HG03521 (cell line): ENCODE measurements around the gene OLR1.

Source experiments
- ATAC-seq: cut with Tn5 transposase; IDR thresholded peaks from one replicate; pipeline ENCODE4 v1.9.1; 2021; ENCODE audit warnings: mild to moderate bottlenecking, moderate library complexity; ENCODE audit not compliant: unreplicated experiment

OLR1 gene

DNA sequence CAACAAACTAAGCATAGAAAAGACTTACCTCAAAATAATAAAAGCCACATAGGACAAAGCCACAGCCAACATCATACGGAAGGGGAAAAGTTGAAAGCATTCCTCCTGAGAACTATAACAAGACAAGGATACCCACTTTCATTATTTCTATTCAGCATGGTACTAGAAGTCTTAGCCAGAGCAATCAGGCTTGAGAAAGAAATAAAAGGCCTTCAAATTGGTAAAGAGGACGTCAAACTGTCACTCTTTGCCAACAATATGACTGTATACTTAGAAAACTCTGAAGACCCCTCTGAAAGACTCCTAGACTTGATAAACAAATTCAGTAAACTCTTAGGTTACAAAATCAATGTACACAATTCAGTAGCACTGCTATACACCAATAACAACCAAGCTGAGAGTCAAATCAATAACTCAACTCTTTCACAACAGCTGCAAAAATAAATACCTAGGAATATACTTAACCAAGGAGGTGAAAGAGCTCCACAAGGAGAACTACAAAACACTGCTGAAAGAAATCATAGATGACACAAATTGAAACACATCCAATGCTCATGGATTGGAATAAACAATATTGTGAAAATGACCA is 61.6 kb downstream of the OLR1 start:
- ATAC-seq = no peak
